NCI-H748 (cell line): ENCODE results near the gene ATP1A1.
A peak's percentile ranks its signal among the peaks of the same experiment; 100 is the strongest.

Experiments
- DNase-seq: peaks from one replicate; lab custom pipeline; 2025; ENCODE audit not compliant: unreplicated experiment; lab: John Stamatoyannopoulos, UW

The ATP1A1 gene

GRCh38 chr1:116343019-116343418 lies 30.0 kb upstream of the ATP1A1 start:
- no peak for DNase-seq

- no peak for DNase-seq
These were observed 28.0 kb upstream of the ATP1A1 start for GRCh38 chr1:116345011-116345410.

- DNase-seq, result peak; percentile 83
These were observed 27.2 kb upstream of the ATP1A1 start for GRCh38 chr1:116345843-116346242.

- no peak for DNase-seq
These were observed 25.9 kb upstream of the ATP1A1 start for GRCh38 chr1:116346943-116347673.

GRCh38 chr1:116347696-116348095 lies 25.3 kb upstream of the ATP1A1 start:
- no peak for DNase-seq

GRCh38 chr1:116350097-116350645 lies 22.9 kb upstream of the ATP1A1 start:
- DNase-seq, result no peak

- no peak for DNase-seq
These were observed 21.1 kb upstream of the ATP1A1 start for GRCh38 chr1:116351914-116352313.

GRCh38 chr1:116352349-116352813 lies 20.7 kb upstream of the ATP1A1 start:
- no peak for DNase-seq

- no peak for DNase-seq
These were observed 19.9 kb upstream of the ATP1A1 start for GRCh38 chr1:116353155-116353554.

- no peak for DNase-seq
These were observed 17.0 kb upstream of the ATP1A1 start for GRCh38 chr1:116356067-116356466.

GRCh38 chr1:116356673-116357072 lies 16.4 kb upstream of the ATP1A1 start:
- no peak for DNase-seq

- DNase-seq, result no peak
These were observed 15.6 kb upstream of the ATP1A1 start for GRCh38 chr1:116357487-116357886.

GRCh38 chr1:116359060-116359830 lies 13.8 kb upstream of the ATP1A1 start:
- no peak for DNase-seq

- DNase-seq, result no peak
These were observed 13.2 kb upstream of the ATP1A1 start for GRCh38 chr1:116359871-116360270.

GRCh38 chr1:116360429-116361173 lies 12.4 kb upstream of the ATP1A1 start:
- no peak for DNase-seq

- DNase-seq, result no peak
These were observed 11.4 kb upstream of the ATP1A1 start for GRCh38 chr1:116361648-116362047.

- DNase-seq, result no peak
These were observed 11.0 kb upstream of the ATP1A1 start for GRCh38 chr1:116362050-116362449.

GRCh38 chr1:116365353-116365780 lies 7.7 kb upstream of the ATP1A1 start:
- DNase-seq, result no peak

- DNase-seq, result no peak
These were observed 7.2 kb upstream of the ATP1A1 start for GRCh38 chr1:116365857-116366256.

- DNase-seq, result no peak
These were observed 5.6 kb upstream of the ATP1A1 start for GRCh38 chr1:116367256-116367945.

- DNase-seq, result no peak
These were observed 4.8 kb upstream of the ATP1A1 start for GRCh38 chr1:116368241-116368640.
